Heart right ventricle (tissue), 16 donors: ENCODE measurements around the gene SOHLH2. TPM values are rescaled to one million over a fixed set of nuclear protein-coding genes. Genes with fewer than 3 reads are reported as not detected.

Experiments
- ATAC-seq, 8 donors: fragments of 200-7000 bp; cut with Tn5 transposase; one replicate each; pipeline ENCODE4 v1.9.1; 2020; ENCODE audit warnings: mild to moderate bottlenecking in 8 of 8, moderate library complexity in 8 of 8, moderate number of reproducible peaks in 1 of 8
- DNase-seq, 2 donors: peaks; one replicate each; pipeline ENCODE4 v3.0.0-alpha.2; 2020
- H3K27ac ChIP-seq, 10 donors: fragments of 200-600 bp; sonication (generic) in 2 of 10; one replicate each; pipeline versions ENCODE4 v1.5.0 to v1.8.0; 2020 to 2022; ENCODE audit warnings: mild to moderate bottlenecking in 3 of 10
- H3K27me3 ChIP-seq, 7 donors: fragments of 200-600 bp; one replicate each; pipeline ENCODE4 v1.8.0; 2021 to 2022; ENCODE audit warnings: mild to moderate bottlenecking in 2 of 7
- H3K36me3 ChIP-seq, 9 donors: fragments of 200-600 bp; sonication (generic) in 1 of 9; one replicate each; pipeline versions ENCODE4 v1.5.0 to v1.8.0; 2020 to 2022; ENCODE audit warnings: mild to moderate bottlenecking in 2 of 9
- H3K4me1 ChIP-seq, 9 donors: fragments of 200-600 bp; sonication (generic) in 1 of 9; one replicate each; pipeline versions ENCODE4 v1.5.0 to v1.8.0; 2020 to 2022; ENCODE audit warnings: mild to moderate bottlenecking in 4 of 9
- H3K4me3 ChIP-seq, 10 donors: fragments of 200-600 bp; sonication (generic) in 2 of 10; one replicate each; pipeline versions ENCODE4 v1.5.0 to v1.8.0; 2020 to 2022; ENCODE audit warnings: mild to moderate bottlenecking in 7 of 10, moderate library complexity in 2 of 10
- H3K9me3 ChIP-seq, 11 donors: fragments of 200-600 bp in 10 of 11; sonication (generic) in 2 of 11; one replicate each; pipeline versions ENCODE4 v1.5.0 to v1.8.0; 2013 to 2022; ENCODE audit warnings: mild to moderate bottlenecking in 2 of 11, control low read depth in 1 of 11, moderate library complexity in 1 of 11
- CTCF ChIP-seq, 9 donors: fragments of 200-600 bp; sonication (generic) in 2 of 9; IDR thresholded peaks; one replicate each; pipeline versions ENCODE4 v1.5.0 to v1.8.0; 2021 to 2022; ENCODE audit warnings: antibody characterized with exemption in 9 of 9, mild to moderate bottlenecking in 5 of 9, moderate library complexity in 1 of 9
- WGBS, 2 donors: extraction: QIAGEN DNeasy Blood & Tissue Kit; methylation state at CpG; one replicate each; pipeline ENCODE4 v1.1.7; 2013; ENCODE audit warnings: inconsistent platforms in 1 of 2; 5-methylcytosine and 5-hydroxymethylcytosine counted together
- intact Hi-C, 10 donors: fragments of 100-400 bp; cut with DNase I; formaldehyde crosslinking; loops; one replicate each; pipeline versions ENCODE4 v1.11.1 to v1.14.2; 2022
- polyA plus RNA-seq, 2 donors: library from polyadenylated mRNA; stranded (reverse); fragments of 200-250 nt; gene quantifications; one replicate each; pipeline ENCODE4 v1.2.3, GENCODE V29; 2013
- total RNA-seq, 10 donors: library from RNA; stranded (reverse); fragmentation: NEBNext Ultra II Directional in 3 of 10; extraction: Animal tissue kit (Norgen Biotek cat#: 25700) in 3 of 10; gene quantifications; one replicate each; pipeline versions ENCODE4 v1.2.1 to v1.2.4, GENCODE V29; 2021 to 2023
- donor health status: Arrhythmogenic right ventricular cardiomyopathy.
- donor health status: ischemic (EF 13 %, LVEDD 7.1; RV severe dilation, severe dysfunction).
- donor health status: healthy with polysubstance abuse.
- donor health status: DM: no; HTN: yes; CAD: no.
- donor health status: DM: no; HTN: no; CAD: no.
- donor health status: ischemic (EF 25% LVEDD 6.9; RV normal size, moderate dysfunction).
- donor health status: ischemic (EF 25% LVEDD 5.7; RV mildly dilated, moderate dysfunction).
- donor health status: healthy.
- donor health status: DM: yes; HTN: yes; CAD: no.
- donor health status: Ischemic cardiomyopathy.
- donor health status: ischemic (EF 35%, LVEDD 5.7; RV mildly dilated, moderate dysfunction).
- donor health status: nonischemic (EF 11% LVEDD 7.7; RV severe dilation, severe dysfunction).
- donor health status: DM: yes; HTN: yes; CAD: no.
- donor health status: PGD.
- donor health status: ischemic (EF 29% LVEDD 5.4; RV normal size, mild dysfunction).
- donor health status: nonischemic (EF 23%, LVEDD 6.1; RV moderate dilation, normal function).

SOHLH2 gene
- total and polyA plus RNA-seq, 12 donors = 0.10 to 3.0 (median 0.79) TPM; not detected in 2

GRCh38 chr13:36135876-36136275 is 78.5 kb downstream of the SOHLH2 start:
- intact Hi-C loops = loop anchor here in 3 of 10 donors (10.0 kb wide), 3 partner anchors 141 to 161 kb away; no protein-coding TSS in a partner anchor
- 79 to 81% methylated on average over 2 of the region's 2 CpGs for WGBS, 2 donors
- Histone ChIP-seq H3K36me3 (no peaks in the 10 kb centered on the region), H3K4me3 (no peak overlapping the region), H3K27ac (no peak overlapping the region), H3K27me3 (peaks cover 0 to 10% (median 0%) of the 10 kb centered on the region in 7 donors), H3K9me3 (peaks cover 0 to 13% (median 0%) of the 10 kb centered on the region in 11 donors), H3K4me1 (peaks cover 0 to 18% (median 6%) of the 10 kb centered on the region in 9 donors)
- DNase-seq = no peak
- ATAC-seq = no peak
- no peak for TF ChIP-seq CTCF (IDR thresholded peaks at IDR 0.05)

DNA sequence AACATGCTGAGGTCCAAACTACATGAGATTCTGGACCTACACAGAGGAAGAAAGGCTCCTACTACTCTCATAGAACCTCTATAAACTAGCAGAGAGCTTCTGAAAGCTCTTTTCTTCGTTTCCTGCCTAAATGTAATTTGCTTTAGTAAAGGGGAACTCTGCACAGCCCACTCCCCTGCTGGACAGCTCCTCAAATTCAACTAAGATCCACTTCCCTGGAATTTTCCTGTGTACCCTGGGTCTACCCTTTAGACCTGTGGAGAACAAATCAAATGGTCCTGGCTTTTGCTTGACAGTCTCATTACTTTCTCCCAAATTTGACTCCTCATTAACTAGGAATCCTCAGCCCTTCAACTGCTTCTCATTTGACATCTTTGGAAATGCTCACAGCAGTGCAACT is 79.7 kb downstream of the SOHLH2 start:
- WGBS, 2 donors = 52 to 63% methylated on average over 1 of the region's 1 CpG
- Histone ChIP-seq H3K27me3 (peaks cover 0 to 21% (median 0%) of the 10 kb centered on the region in 7 donors), H3K9me3 (peaks cover 0 to under 1% (median 0%) of the 10 kb centered on the region in 11 donors), H3K4me1 (peaks cover 0 to 27% (median 7%) of the 10 kb centered on the region in 9 donors), H3K4me3 (no peak overlapping the region), H3K27ac (no peak overlapping the region), H3K36me3 (no peaks in the 10 kb centered on the region)
- DNase-seq (no peak), ATAC-seq (no peak)
- TF ChIP-seq CTCF (IDR thresholded peaks at IDR 0.05) = no peak
- intact Hi-C loops = loop anchor here in 3 of 10 donors (10.0 kb wide), 3 partner anchors 140 to 160 kb away; no protein-coding TSS in a partner anchor

DNA sequence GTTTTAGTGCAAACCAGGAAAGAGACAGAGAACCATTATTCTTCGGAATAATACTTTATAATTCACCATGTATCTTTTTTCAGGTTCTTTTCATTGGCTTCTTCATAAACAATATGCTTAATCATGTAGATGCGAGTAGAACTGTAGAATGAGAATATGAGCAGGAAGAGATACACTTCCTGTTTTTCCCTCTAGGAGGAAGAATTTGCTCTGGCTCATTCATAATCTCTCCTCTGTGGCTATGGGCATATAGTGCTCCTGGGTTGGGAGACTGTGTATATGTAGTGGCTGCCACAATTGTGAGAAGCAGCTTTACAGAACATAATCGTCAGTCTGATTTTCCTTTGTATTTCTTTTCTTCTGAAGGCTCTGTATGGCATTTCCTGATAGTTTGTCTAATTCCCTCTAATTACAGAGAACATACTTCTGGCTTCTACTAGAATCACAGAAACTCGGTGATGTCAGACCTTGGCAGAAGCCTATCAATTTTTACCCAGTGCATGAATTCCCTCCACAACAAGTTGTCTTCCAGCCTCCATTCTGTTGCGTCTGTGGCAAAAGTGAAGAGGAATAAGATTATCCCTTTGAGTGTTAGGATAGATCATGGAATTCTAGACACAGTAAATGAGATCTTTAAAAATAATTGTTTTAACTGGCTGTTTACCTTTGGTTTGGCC is 80.3 kb downstream of the SOHLH2 start:
- no peak for ATAC-seq
- Histone ChIP-seq H3K9me3 (no peaks in the 10 kb centered on the region), H3K27me3 (peaks cover 0 to 24% (median 0%) of the 10 kb centered on the region in 7 donors), H3K36me3 (no peaks in the 10 kb centered on the region), H3K4me1 (peaks cover 0 to 30% (median 7%) of the 10 kb centered on the region in 9 donors), H3K27ac (peak overlapping the region in 1 of 10 donors; percentile 13), H3K4me3 (no peak overlapping the region)
- 50 to 55% methylated on average over 5 of the region's 5 CpGs for WGBS, 2 donors
- TF ChIP-seq CTCF (IDR thresholded peaks at IDR 0.05) = peak in 2 of 9 donors; percentile 11 to 19
- intact Hi-C loops = loop anchor here in 3 of 10 donors (10.0 kb wide), 3 partner anchors 139 to 159 kb away; no protein-coding TSS in a partner anchor
- DNase-seq = no peak

GRCh38 chr13:36132376-36132775 is 82.0 kb downstream of the SOHLH2 start:
- intact Hi-C loops = loop anchor here in 3 of 10 donors (10.0 kb wide), 3 partner anchors 138 to 158 kb away; no protein-coding TSS in a partner anchor
- H3K27ac ChIP-seq = peak overlapping the region in 2 of 10 donors; percentile 23 to 59
- WGBS, 2 donors = 79 to 91% methylated on average over 1 of the region's 1 CpG

More at GRCh38 chr13:36132376-36132775, 82.0 kb downstream of the SOHLH2 start:
- Histone ChIP-seq H3K9me3 (no peaks in the 10 kb centered on the region), H3K4me3 (no peak overlapping the region), H3K27me3 (peaks cover 0 to 24% (median 0%) of the 10 kb centered on the region in 7 donors), H3K36me3 (no peaks in the 10 kb centered on the region), H3K4me1 (peaks cover 0 to 30% (median 7%) of the 10 kb centered on the region in 9 donors)
- ATAC-seq = no peak
- no peak for TF ChIP-seq CTCF (IDR thresholded peaks at IDR 0.05)
- DNase-seq = no peak
